HG03521 (cell line): Measurements from ENCODE around the gene PARD6B.
A peak's percentile ranks its signal among the peaks of the same experiment; 100 is the strongest.
"Not testable (repeated sequence)": the region's sequence is repeated elsewhere in the genome, so short reads cannot be mapped to it uniquely, and the experiment has no call there.

Experiments used
- ATAC-seq: cut with Tn5 transposase; IDR thresholded peaks from one replicate; pipeline ENCODE4 v1.9.1; 2021; ENCODE audit warnings: mild to moderate bottlenecking, moderate library complexity; ENCODE audit not compliant: unreplicated experiment

The PARD6B gene, protein sequence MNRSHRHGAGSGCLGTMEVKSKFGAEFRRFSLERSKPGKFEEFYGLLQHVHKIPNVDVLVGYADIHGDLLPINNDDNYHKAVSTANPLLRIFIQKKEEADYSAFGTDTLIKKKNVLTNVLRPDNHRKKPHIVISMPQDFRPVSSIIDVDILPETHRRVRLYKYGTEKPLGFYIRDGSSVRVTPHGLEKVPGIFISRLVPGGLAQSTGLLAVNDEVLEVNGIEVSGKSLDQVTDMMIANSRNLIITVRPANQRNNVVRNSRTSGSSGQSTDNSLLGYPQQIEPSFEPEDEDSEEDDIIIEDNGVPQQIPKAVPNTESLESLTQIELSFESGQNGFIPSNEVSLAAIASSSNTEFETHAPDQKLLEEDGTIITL

GRCh38 chr20:50731055-50731929, at the start of gene PARD6B:
TSS of gene PARD6B (plus strand) at chr20:50731580. CDS start at chr20:50731787, 207 bp downstream.
- peak; percentile 84 for ATAC-seq

- no peak for ATAC-seq
These were observed 49.3 kb upstream of the PARD6B start for GRCh38 chr20:50682065-50682464.

DNA sequence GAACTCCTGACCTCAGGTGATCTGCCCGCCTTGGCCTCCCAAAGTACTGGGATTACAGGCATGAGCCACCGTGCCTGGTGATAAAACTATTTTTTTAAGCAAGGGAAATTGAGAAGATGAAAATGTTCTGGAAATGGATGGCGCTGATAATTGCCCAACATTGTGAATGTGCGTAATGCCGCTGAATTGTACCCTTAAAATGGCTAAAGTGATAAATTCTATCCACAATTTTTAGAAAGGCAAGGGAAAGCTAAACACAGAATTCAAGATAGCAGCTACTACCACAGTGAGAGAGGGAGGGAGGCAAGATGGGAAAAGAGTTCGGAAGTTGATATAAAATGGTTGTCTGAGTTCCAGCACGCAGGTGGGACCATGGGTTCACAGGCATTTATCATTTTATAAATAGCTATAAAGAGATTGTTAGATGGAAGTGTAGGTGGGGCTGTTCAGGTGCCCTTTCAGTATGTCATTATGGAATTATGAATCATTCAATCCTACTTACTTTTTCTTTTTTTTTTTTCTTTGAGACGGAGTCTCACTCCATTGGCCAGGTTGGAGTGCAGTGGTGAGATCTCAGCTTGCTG, 48.3 kb upstream of the PARD6B start:
- ATAC-seq, result no peak

DNA sequence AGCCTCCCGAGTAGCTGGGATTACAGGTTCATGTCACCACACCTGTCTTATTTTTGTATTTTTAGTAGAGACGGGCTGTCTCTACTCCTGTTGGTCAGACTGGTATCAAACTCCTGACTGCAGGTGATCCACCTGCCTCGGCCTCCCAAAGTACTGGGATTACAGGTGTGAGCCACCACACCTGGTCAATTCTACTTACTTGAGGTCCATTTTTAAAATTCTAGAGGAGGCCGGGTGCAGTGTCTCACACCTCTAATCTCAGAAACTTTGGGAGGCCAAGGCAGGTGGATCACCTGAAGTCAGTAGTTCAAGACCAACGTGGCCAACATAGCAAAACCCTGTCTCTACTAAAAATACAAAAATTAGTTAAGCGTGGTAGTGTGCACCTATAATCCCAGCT, 47.8 kb upstream of the PARD6B start:
- no peak for ATAC-seq

- ATAC-seq, result no peak
These were observed 44.6 kb upstream of the PARD6B start for GRCh38 chr20:50686821-50687220.

- ATAC-seq, result no peak
These were observed 43.0 kb upstream of the PARD6B start for GRCh38 chr20:50688256-50688975.

- ATAC-seq, result no peak
These were observed 41.3 kb upstream of the PARD6B start for GRCh38 chr20:50689864-50690649.

DNA sequence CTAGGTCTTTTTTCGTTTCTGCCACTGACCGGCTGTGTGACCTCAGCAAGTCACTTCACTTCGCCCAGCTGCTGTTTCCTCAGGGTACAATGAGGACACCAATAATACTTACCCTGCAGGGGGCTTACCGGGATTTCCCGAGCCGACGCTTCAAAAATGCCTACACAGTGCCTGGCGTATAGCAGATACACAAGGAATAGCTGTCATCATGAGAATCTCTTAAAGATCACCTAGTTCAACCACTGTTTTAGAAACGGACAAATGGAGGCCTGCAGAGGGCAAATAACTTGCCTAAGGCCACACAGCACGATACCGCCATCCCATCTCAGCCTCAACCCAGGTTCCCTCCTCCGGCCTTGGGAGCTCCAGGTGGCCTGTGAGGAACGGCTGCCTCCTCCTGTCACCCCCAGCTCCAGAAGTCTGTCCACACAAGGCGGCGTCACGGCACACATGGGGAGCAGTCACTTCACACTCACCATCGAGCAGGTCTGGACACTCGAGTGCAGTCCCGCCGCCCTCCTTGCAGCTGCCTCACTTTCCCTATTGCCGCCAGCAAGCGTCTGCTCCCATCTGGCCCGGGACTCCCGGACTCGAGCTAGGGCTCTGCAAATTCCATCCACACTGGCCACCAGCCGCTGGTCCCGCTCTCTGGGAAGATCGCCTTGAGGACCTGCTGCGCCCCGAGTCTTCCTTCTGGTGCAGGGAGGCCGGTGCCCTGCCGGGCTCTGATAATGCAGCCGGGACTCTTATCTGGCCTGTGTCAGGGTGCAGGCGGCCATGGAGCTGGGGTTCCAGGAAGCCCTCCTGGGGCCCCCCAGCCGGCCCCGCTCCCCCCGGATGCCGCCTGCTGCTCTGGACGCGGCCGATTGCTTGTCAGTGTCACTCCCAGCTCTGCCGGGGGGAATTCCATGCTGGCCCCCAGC, 40.5 kb upstream of the PARD6B start, which contains the start of gene RIPOR3:
Gene RIPOR3, minus strand, starts transcription at position 893 of the 923 bp plus-strand sequence. Its CDS starts 414 bp downstream, at position 479.
- no peak for ATAC-seq

GRCh38 chr20:50691573-50692551, 39.5 kb upstream of the PARD6B start:
- no peak for ATAC-seq

- ATAC-seq, result no peak
These were observed 38.8 kb upstream of the PARD6B start for GRCh38 chr20:50692552-50692933.

- no peak for ATAC-seq
These were observed 38.4 kb upstream of the PARD6B start for GRCh38 chr20:50693001-50693400.

GRCh38 chr20:50694379-50695134, 36.8 kb upstream of the PARD6B start:
- ATAC-seq, result no peak

DNA sequence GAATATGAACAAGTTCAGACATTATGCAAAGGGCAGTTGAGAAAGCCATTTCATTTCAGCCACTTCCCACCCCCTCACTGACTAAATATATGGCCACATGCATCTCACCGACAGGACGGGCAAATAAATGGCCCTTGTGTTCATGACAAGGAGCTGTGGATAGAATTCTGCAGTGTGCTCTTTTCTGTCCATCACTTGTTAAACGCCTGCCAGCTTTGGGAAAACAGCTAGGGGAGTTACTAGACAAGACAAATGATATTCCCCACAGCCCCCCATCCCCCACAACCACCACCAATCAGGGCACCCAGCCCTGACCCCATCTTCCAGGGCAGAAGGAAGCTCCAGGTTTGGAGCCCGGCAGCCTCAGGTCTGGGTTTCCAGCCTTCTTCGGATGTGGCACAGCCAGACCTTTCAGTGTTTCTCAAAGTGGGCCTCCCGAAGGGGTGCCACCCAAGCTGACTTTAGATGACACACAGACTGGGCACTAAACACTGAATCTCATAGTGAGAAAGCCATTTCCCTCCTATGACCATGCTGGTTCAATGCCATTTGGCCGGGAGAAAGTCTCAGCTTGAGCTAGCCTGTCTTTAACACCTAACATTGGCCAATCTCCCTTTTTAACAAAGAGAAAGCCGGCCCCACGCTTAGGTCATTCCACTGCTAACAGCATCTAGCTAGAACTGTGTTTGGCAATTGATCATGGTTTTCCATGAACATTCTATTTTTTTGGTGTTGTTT, 36.1 kb upstream of the PARD6B start:
- no peak for ATAC-seq

- not testable (repeated sequence) for ATAC-seq
These were observed 33.1 kb upstream of the PARD6B start for GRCh38 chr20:50698255-50698654.

- ATAC-seq, result no peak
These were observed 31.7 kb upstream of the PARD6B start for GRCh38 chr20:50699688-50700087.
